Measurements from ENCODE around the gene ERBIN. TPM values are rescaled to one million over a fixed set of nuclear protein-coding genes. Genes with fewer than 3 reads are reported as not detected.
"Not testable (repeated sequence)": the region's sequence is repeated elsewhere in the genome, so short reads cannot be mapped to it uniquely, and the experiment has no call there.

Gene ERBIN
- total and polyA plus RNA-seq, 2 donors (not counting 1 experiment from before 2014, with no cell fraction given), result 69.1 to 127 TPM

GRCh38 chr5:65954200-65954599 is 27.8 kb downstream of the ERBIN start:
- Histone ChIP-seq H4K20me1 (ENCODE audit: control insufficient read depth, extremely low read depth, insufficient read depth, low read length) (peaks cover 3% of the 10 kb centered on the region), H3K4me3 (replicated peaks in 1 of 4; ENCODE audit: control extremely low read depth in 1 of 4, insufficient read depth in 1 of 4, low read depth in 3 of 4, low read length in 4 of 4) (no peak overlapping the region), H3K79me2 (ENCODE audit: control insufficient read depth, insufficient read depth, low read length) (peaks cover 84% of the 10 kb centered on the region), H3K36me3 (ENCODE audit: control insufficient read depth, insufficient read depth, low read length) (no peaks in the 10 kb centered on the region), H2AFZ (ENCODE audit: low read length) (no peak overlapping the region), H3K4me1 (ENCODE audit: control insufficient read depth, extremely low read depth, insufficient read depth, low read length) (no peaks in the 10 kb centered on the region), H3K9ac (ENCODE audit: insufficient read depth, low read length) (no peak overlapping the region), H3K9me3 (ENCODE audit: control insufficient read depth, insufficient read depth, low read depth, low read length) (no peaks in the 10 kb centered on the region), H3K4me2 (ENCODE audit: extremely low read depth, insufficient read depth, low read length) (no peak overlapping the region), H3K27ac (ENCODE audit: insufficient read depth, low read length) (no peak overlapping the region), H3K27me3 (ENCODE audit: control insufficient read depth, insufficient read depth, low read length) (no peaks in the 10 kb centered on the region)
- TF ChIP-seq EZH2 (IDR thresholded peaks at IDR 0.05; ENCODE audit: low read length, missing control alignments) (no peak), CTCF (conservative IDR thresholded peaks at IDR 0.05 in 1 of 2, IDR thresholded peaks at IDR 0.05 in 1 of 2; ENCODE audit: low read depth in 1 of 2, low read length in 2 of 2) (no peak)
- no peak for DNase-seq (ENCODE audit: low read depth in 2 of 2)

GRCh38 chr5:65955746-65956145 is 29.4 kb downstream of the ERBIN start:
- H3K4me2 ChIP-seq (ENCODE audit: extremely low read depth, insufficient read depth, low read length), result no peak overlapping the region
- no peak for DNase-seq (ENCODE audit: low read depth in 2 of 2)
- H3K27ac ChIP-seq (ENCODE audit: insufficient read depth, low read length), result no peak overlapping the region
- peaks cover 86% of the 10 kb centered on the region for H3K79me2 ChIP-seq (ENCODE audit: control insufficient read depth, insufficient read depth, low read length)
- no peak for TF ChIP-seq CTCF (conservative IDR thresholded peaks at IDR 0.05 in 1 of 2, IDR thresholded peaks at IDR 0.05 in 1 of 2; ENCODE audit: low read depth in 1 of 2, low read length in 2 of 2)
- no peak for TF ChIP-seq EZH2 (IDR thresholded peaks at IDR 0.05; ENCODE audit: low read length, missing control alignments)
- no peaks in the 10 kb centered on the region for H3K4me1 ChIP-seq (ENCODE audit: control insufficient read depth, extremely low read depth, insufficient read depth, low read length)
- H3K9me3 ChIP-seq (ENCODE audit: control insufficient read depth, insufficient read depth, low read depth, low read length), result no peaks in the 10 kb centered on the region
- no peak overlapping the region for H2AFZ ChIP-seq (ENCODE audit: low read length)
- no peak overlapping the region for H3K9ac ChIP-seq (ENCODE audit: insufficient read depth, low read length)
- H3K4me3 ChIP-seq (replicated peaks in 1 of 4; ENCODE audit: control extremely low read depth in 1 of 4, insufficient read depth in 1 of 4, low read depth in 3 of 4, low read length in 4 of 4), result no peak overlapping the region
- no peaks in the 10 kb centered on the region for H3K27me3 ChIP-seq (ENCODE audit: control insufficient read depth, insufficient read depth, low read length)
- peaks cover 3% of the 10 kb centered on the region for H4K20me1 ChIP-seq (ENCODE audit: control insufficient read depth, extremely low read depth, insufficient read depth, low read length)
- H3K36me3 ChIP-seq (ENCODE audit: control insufficient read depth, insufficient read depth, low read length), result no peaks in the 10 kb centered on the region

GRCh38 chr5:65957703-65958102 is 31.3 kb downstream of the ERBIN start:
- peaks cover 84% of the 10 kb centered on the region for H3K79me2 ChIP-seq (ENCODE audit: control insufficient read depth, insufficient read depth, low read length)
- not testable (repeated sequence) for H3K4me1 ChIP-seq (ENCODE audit: control insufficient read depth, extremely low read depth, insufficient read depth, low read length); H4K20me1 ChIP-seq (ENCODE audit: control insufficient read depth, extremely low read depth, insufficient read depth, low read length); H3K36me3 ChIP-seq (ENCODE audit: control insufficient read depth, insufficient read depth, low read length); H3K27ac ChIP-seq (ENCODE audit: insufficient read depth, low read length); H2AFZ ChIP-seq (ENCODE audit: low read length); H3K4me2 ChIP-seq (ENCODE audit: extremely low read depth, insufficient read depth, low read length); H3K27me3 ChIP-seq (ENCODE audit: control insufficient read depth, insufficient read depth, low read length); H3K9me3 ChIP-seq (ENCODE audit: control insufficient read depth, insufficient read depth, low read depth, low read length); DNase-seq (ENCODE audit: low read depth in 2 of 2); H3K9ac ChIP-seq (ENCODE audit: insufficient read depth, low read length); H3K4me3 ChIP-seq (replicated peaks in 1 of 4; ENCODE audit: control extremely low read depth in 1 of 4, insufficient read depth in 1 of 4, low read depth in 3 of 4, low read length in 4 of 4)

Measured in fibroblast of lung (primary cell).